ENCODE results near the gene BANP.

- no peak for TF ChIP-seq POLR2A (IDR thresholded peaks at IDR 0.05)
- TF ChIP-seq CTCF (IDR thresholded peaks at IDR 0.05) = no peak
Observed at GRCh38 chr16:88034770-88035169, 83.5 kb downstream of the BANP start.

All from heart left ventricle (tissue), 13 donors.